H1 (cell line): ENCODE measurements around the gene SNX12. TPM values are rescaled to one million over a fixed set of nuclear protein-coding genes. Genes with fewer than 3 reads are reported as not detected.

Experiments used
- CTCF ChIA-PET: fragments of 300-600 bp; sonication (Branson Sonifier 250); formaldehyde crosslinking; loops from one replicate; lab custom pipeline; 2021; ENCODE audit not compliant: partially characterized antibody; lab: Charles Lee
- POLR2A ChIA-PET: fragments of 300-600 bp; sonication (Branson Sonifier 250); formaldehyde crosslinking; loops from one replicate; lab custom pipeline; 2021; ENCODE audit warnings: inconsistent platforms; ENCODE audit not compliant: partially characterized antibody; lab: Charles Lee
- DNase-seq, 2 experiments: peaks; one replicate each; pipeline versions ENCODE4 v3.0.0 to v3.0.0-alpha.2; 2010 to 2022; ENCODE audit warnings: low spot score in 2 of 2, low read depth in 1 of 2, mixed read lengths in 1 of 2
- FAIRE-seq: peaks from 2 replicates; lab custom pipeline; 2011; peaks lifted over from hg19 to GRCh38; lab: Jason Lieb, UNC
- H2AFZ ChIP-seq: 2 replicates; pipeline ENCODE4 v1.8.1; 2012; ENCODE audit warnings: low read length, inconsistent platforms
- H2AK5ac ChIP-seq: 2 replicates; pipeline ENCODE4 v1.6.1; 2013; ENCODE audit warnings: low read depth, low read length
- H2BK120ac ChIP-seq: replicated peaks from 2 replicates; pipeline ENCODE3; 2013; ENCODE audit warnings: low read depth, low read length, inconsistent platforms
- H2BK12ac ChIP-seq: 2 replicates; pipeline ENCODE4 v1.6.1; 2013; ENCODE audit warnings: low read depth, low read length
- H2BK15ac ChIP-seq: 2 replicates; pipeline ENCODE4 v1.6.1; 2013; ENCODE audit warnings: low read length
- H2BK20ac ChIP-seq: 2 replicates; pipeline ENCODE4 v1.6.1; 2013; ENCODE audit warnings: low read length
- H2BK5ac ChIP-seq: 2 replicates; pipeline ENCODE4 v1.6.1; 2013; ENCODE audit warnings: low read depth, low read length
- H3K14ac ChIP-seq: 2 replicates; pipeline ENCODE4 v1.6.1; 2013; ENCODE audit warnings: inconsistent platforms; ENCODE audit not compliant: insufficient read length
- H3K18ac ChIP-seq: 2 replicates; pipeline ENCODE4 v1.6.1; 2013; ENCODE audit warnings: low read length; ENCODE audit errors: extremely low read depth
- H3K23ac ChIP-seq: 2 replicates; pipeline ENCODE4 v1.6.1; 2013; ENCODE audit warnings: inconsistent platforms; ENCODE audit not compliant: insufficient read length
- H3K23me2 ChIP-seq: 2 replicates; pipeline ENCODE4 v1.6.1; 2013; ENCODE audit warnings: low read depth, low read length
- H3K27ac ChIP-seq: 2 replicates; pipeline ENCODE4 v1.6.1; 2011; ENCODE audit warnings: low read depth, low read length, inconsistent platforms
- H3K27me3 ChIP-seq, 4 experiments: replicated peaks in 1 of 4; 1 replicate in 1 of 4; 2 replicates in 3 of 4; pipeline versions ENCODE4 v1.6.1 to v1.8.1; 2011 to 2013; ENCODE audit warnings: low read length in 3 of 4, mild to moderate bottlenecking in 3 of 4, inconsistent platforms in 2 of 4, mixed read lengths in 2 of 4, moderate library complexity in 1 of 4; ENCODE audit not compliant: control insufficient read depth in 3 of 4, insufficient read depth in 3 of 4; ENCODE audit errors: extremely low read depth in 1 of 4
- H3K36me3 ChIP-seq, 4 experiments: 2 replicates each; pipeline versions ENCODE4 v1.6.1 to v1.8.1; 2011 to 2013; ENCODE audit warnings: mild to moderate bottlenecking in 4 of 4, low read length in 3 of 4, moderate library complexity in 2 of 4, control low read depth in 1 of 4, inconsistent platforms in 1 of 4; ENCODE audit not compliant: insufficient read depth in 4 of 4, control insufficient read depth in 2 of 4
- H3K4ac ChIP-seq: replicated peaks from 2 replicates; pipeline ENCODE3; 2013; ENCODE audit warnings: low read length, low read depth, mixed read lengths, inconsistent platforms; ENCODE audit not compliant: insufficient read length
- H3K4me1 ChIP-seq, 4 experiments: replicated peaks in 1 of 4; 1 replicate in 1 of 4; 2 replicates in 3 of 4; pipeline versions ENCODE4 v1.6.1 to v1.8.1; 2011 to 2013; ENCODE audit warnings: low read length in 3 of 4, inconsistent platforms in 2 of 4, mixed read lengths in 1 of 4; ENCODE audit not compliant: insufficient read depth in 4 of 4, control insufficient read depth in 3 of 4
- H3K4me2 ChIP-seq, 2 experiments: 2 replicates each; pipeline versions ENCODE4 v1.6.1 to v1.8.1; 2011 to 2013; ENCODE audit warnings: low read depth in 2 of 2, low read length in 2 of 2, control low read depth in 1 of 2, inconsistent platforms in 1 of 2, mild to moderate bottlenecking in 1 of 2; ENCODE audit not compliant: insufficient read depth in 1 of 2
- H3K4me3 ChIP-seq, 4 experiments: fragments of 200-600, 300-600 bp in 1 of 4; sonication (generic), shearing (Covaris generic), sonication (Bioruptor Twin) in 1 of 4; 2 replicates each; pipeline versions ENCODE4 v1.5.1 to v1.8.1; 2011 to 2016; ENCODE audit warnings: low read length in 4 of 4, low read depth in 3 of 4, control low read depth in 2 of 4, inconsistent platforms in 2 of 4, mild to moderate bottlenecking in 2 of 4, mixed read lengths in 1 of 4, moderate library complexity in 1 of 4; ENCODE audit not compliant: insufficient read depth in 2 of 4; ENCODE audit errors: extremely low read depth in 1 of 4
- H3K56ac ChIP-seq: replicated peaks from 2 replicates; pipeline ENCODE3; 2013; ENCODE audit warnings: low read depth, mild to moderate bottlenecking, mixed read lengths, low read length, inconsistent platforms; ENCODE audit not compliant: insufficient read length
- H3K79me1 ChIP-seq: 2 replicates; pipeline ENCODE4 v1.6.1; 2013; ENCODE audit warnings: low read depth, low read length, control low read depth
- H3K79me2 ChIP-seq, 2 experiments: 2 replicates each; pipeline versions ENCODE4 v1.6.1 to v1.8.1; 2012 to 2013; ENCODE audit warnings: low read length in 2 of 2, mild to moderate bottlenecking in 2 of 2, inconsistent platforms in 1 of 2; ENCODE audit not compliant: insufficient read depth in 2 of 2, control insufficient read depth in 1 of 2
- H3K9ac ChIP-seq, 4 experiments: replicated peaks in 1 of 4; 1 replicate in 1 of 4; 2 replicates in 3 of 4; pipeline versions ENCODE4 v1.6.1 to v1.8.1; 2011 to 2013; ENCODE audit warnings: low read depth in 3 of 4, low read length in 3 of 4, control low read depth in 2 of 4, mild to moderate bottlenecking in 2 of 4, moderate library complexity in 2 of 4, inconsistent platforms in 1 of 4; ENCODE audit errors: extremely low read depth in 1 of 4
- H3K9me3 ChIP-seq, 2 experiments: 2 replicates each; pipeline versions ENCODE4 v1.6.1 to v1.8.1; 2012 to 2013; ENCODE audit warnings: mild to moderate bottlenecking in 2 of 2, moderate library complexity in 2 of 2, control low read depth in 1 of 2, inconsistent platforms in 1 of 2, low read depth in 1 of 2, low read length in 1 of 2, mixed read lengths in 1 of 2; ENCODE audit not compliant: insufficient read depth in 2 of 2
- H4K20me1 ChIP-seq, 2 experiments: replicated peaks in 1 of 2; 2 replicates each; pipeline versions ENCODE3 to v1.8.1; 2011 to 2013; ENCODE audit warnings: inconsistent platforms in 2 of 2, low read length in 2 of 2, mild to moderate bottlenecking in 1 of 2; ENCODE audit not compliant: insufficient read depth in 2 of 2, control insufficient read depth in 1 of 2
- H4K5ac ChIP-seq: 2 replicates; pipeline ENCODE4 v1.6.1; 2013; ENCODE audit warnings: low read length, low read depth, mixed read lengths, inconsistent platforms; ENCODE audit not compliant: insufficient read length
- H4K8ac ChIP-seq: 2 replicates; pipeline ENCODE4 v1.8.0; 2013; ENCODE audit warnings: mild to moderate bottlenecking, moderate library complexity, low read length, inconsistent platforms; ENCODE audit not compliant: insufficient read depth; ENCODE audit errors: extremely low read depth
- H4K91ac ChIP-seq: replicated peaks from 2 replicates; pipeline ENCODE3; 2013; ENCODE audit warnings: low read length, mixed read lengths, inconsistent platforms; ENCODE audit not compliant: insufficient read length
- CHD1 ChIP-seq: IDR thresholded peaks from 2 replicates; pipeline ENCODE4 v1.6.1; 2012; ENCODE audit warnings: low read depth, low read length, improper control_type of control experiment
- EP300 ChIP-seq, 2 experiments: IDR thresholded peaks; 1 replicate in 1 of 2; 2 replicates in 1 of 2; pipeline ENCODE4 v1.6.1; 2011 to 2012; ENCODE audit warnings: low read depth in 2 of 2, low read length in 2 of 2, mild to moderate bottlenecking in 2 of 2, borderline replicate concordance in 1 of 2, inconsistent platforms in 1 of 2, moderate library complexity in 1 of 2
- SAP30 ChIP-seq: fragments of 300-600 bp; sonication (generic); IDR thresholded peaks from 2 replicates; pipeline ENCODE4 v1.7.1; 2012; ENCODE audit warnings: low read length, moderate library complexity, mild to moderate bottlenecking, inconsistent platforms; ENCODE audit not compliant: insufficient read depth, insufficient replicate concordance
- WGBS, 2 experiments: shearing (Covaris generic) in 1 of 2; methylation state at CpG; one replicate each; pipeline versions ENCODE4 v1.1.6 to v1.1.7; 2013 to 2015; ENCODE audit warnings: low lambda C conversion rate in 2 of 2, mixed read lengths in 2 of 2, inconsistent platforms in 1 of 2, low coverage in 1 of 2, missing lambda C conversion rate in 1 of 2; ENCODE audit not compliant: insufficient replicate concordance in 2 of 2, insufficient coverage in 1 of 2, insufficient read length in 1 of 2; ENCODE audit errors: extremely low coverage in 1 of 2, missing lambda C conversion rate in 1 of 2; 5-methylcytosine and 5-hydroxymethylcytosine counted together
- polyA plus RNA-seq, 7 experiments: library from polyadenylated mRNA; depleted of rRNA in 3 of 7; stranded (reverse) in 5 of 7; unstranded in 2 of 7; fragments of >200 nt in 5 of 7; fragments of 200-250 nt in 2 of 7; gene quantifications; 1 replicate in 5 of 7; 2 replicates in 1 of 7; 4 replicates in 1 of 7; pipeline versions ENCODE4 v1.2.1 to v1.2.3, GENCODE V29; 2011 to 2013; ENCODE audit warnings: missing spikeins in 2 of 7, mixed read lengths in 2 of 7
- total RNA-seq: library from RNA; stranded (reverse); fragmentation: NEBNext Ultra II Directional; extraction: Animal tissue kit (Norgen Biotek cat#: 25700); gene quantifications from 2 replicates; pipeline ENCODE4 v1.2.1, GENCODE V29; 2021

Gene SNX12
- total and polyA plus RNA-seq, 2 of the 8 experiments (the other 6 are each of a cell fraction or from before 2014, with no cell fraction given): 72.1 to 74.2 TPM

DNA sequence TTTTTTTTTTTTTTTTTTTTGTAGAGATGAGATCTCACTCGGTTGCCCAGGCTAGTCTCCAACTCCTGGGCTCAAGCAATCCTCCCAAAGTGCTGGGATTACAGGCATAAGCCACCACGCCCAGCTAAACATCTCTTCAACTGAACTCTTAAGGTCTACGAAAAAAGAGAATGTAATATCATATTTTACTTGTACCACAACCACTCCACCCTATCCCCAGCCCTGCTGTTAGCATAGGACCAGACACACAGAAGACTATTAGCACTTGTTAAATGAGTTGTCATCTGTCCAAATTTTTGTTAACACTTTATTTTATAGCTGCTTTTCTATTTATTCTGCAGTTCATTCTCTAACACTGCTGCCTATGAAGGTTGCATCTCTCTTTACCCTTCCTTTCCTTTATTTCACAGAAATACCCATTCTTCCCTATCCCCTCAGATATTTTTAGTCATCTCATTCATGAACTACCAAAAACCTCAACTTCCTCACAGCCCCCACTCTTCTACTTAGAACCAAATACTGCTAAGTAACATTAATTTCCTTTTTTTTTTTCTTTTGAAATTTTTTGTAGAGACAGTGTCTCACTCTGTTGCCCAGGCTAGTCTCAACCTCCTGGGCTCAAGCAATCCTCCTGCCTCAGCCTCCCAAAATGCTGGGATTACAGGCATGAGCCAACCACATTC lies 10.1 kb downstream of the SNX12 start:
- Histone ChIP-seq H3K23ac (no peak overlapping the region), H2BK120ac (no peak overlapping the region), H3K9me3 (no peaks in the 10 kb centered on the region)
- DNase-seq: no peak
- TF ChIP-seq EP300 (IDR thresholded peaks at IDR 0.05; ENCODE audit: borderline replicate concordance in 1 of 2, low read depth in 2 of 2, low read length in 2 of 2): no peak
- TF ChIP-seq SAP30: no peak
- TF ChIP-seq CHD1: no peak
- TF ChIP-seq, all 59 proteins: peak for 0
- H3K56ac ChIP-seq: no peak overlapping the region
- H4K20me1 ChIP-seq: no peaks in the 10 kb centered on the region
- H3K9ac ChIP-seq: no peak overlapping the region
- no peak overlapping the region for H2AFZ ChIP-seq
- no peak overlapping the region for H4K8ac ChIP-seq
- no peak for FAIRE-seq
- no peak overlapping the region for H3K4me2 ChIP-seq
- no peak overlapping the region for H3K4ac ChIP-seq
- H3K18ac ChIP-seq: no peak overlapping the region
- no peak overlapping the region for H4K5ac ChIP-seq
- H3K23me2 ChIP-seq: peaks cover 1% of the 10 kb centered on the region; the same call in 1 of the 2 replicates
- no peaks in the 10 kb centered on the region for H3K79me2 ChIP-seq
- H3K79me1 ChIP-seq: no peaks in the 10 kb centered on the region
- 88% methylated on average over 2 of the region's 3 CpGs; no CpG with 5 or more reads in 1 of the 2 experiments for WGBS, 2 experiments
- no peaks in the 10 kb centered on the region; a peak in 1 of 7 replicates for H3K4me1 ChIP-seq
- POLR2A ChIA-PET: interaction anchor here (0.6 to 1.9 kb wide), 2 partner anchors 14 to 80 kb away, joined by 3 to 4 read pairs; no protein-coding TSS in a partner anchor
- CTCF ChIA-PET: no interaction called here
- no peak overlapping the region for H3K4me3 ChIP-seq
- H2BK12ac ChIP-seq: no peak overlapping the region
- peaks cover 0 to 26% (median 9%) of the 10 kb centered on the region in 4 experiments; a peak in 5 of 8 replicates for H3K36me3 ChIP-seq
- H4K91ac ChIP-seq: no peak overlapping the region
- no peak overlapping the region for H3K27ac ChIP-seq
- no peak overlapping the region for H2BK20ac ChIP-seq
- no peak overlapping the region for H2BK15ac ChIP-seq
- no peak overlapping the region for H2BK5ac ChIP-seq
- no peak overlapping the region for H3K14ac ChIP-seq
- no peak overlapping the region for H2AK5ac ChIP-seq
- H3K27me3 ChIP-seq: no peaks in the 10 kb centered on the region
